ENCODE results near the gene FAM162A.

Gene FAM162A

GRCh38 chr3:122389197-122389596 is 5.2 kb downstream of the FAM162A start:
- DNase-seq, result no peak

- no peak for DNase-seq
These were observed 5.9 kb downstream of the FAM162A start for GRCh38 chr3:122389892-122390291.

GRCh38 chr3:122390665-122391064 is 6.7 kb downstream of the FAM162A start:
- DNase-seq, result peak; percentile 32

- no peak for DNase-seq
These were observed 7.9 kb downstream of the FAM162A start for GRCh38 chr3:122391681-122392446.

GRCh38 chr3:122392868-122393844 is 9.2 kb downstream of the FAM162A start:
- DNase-seq, result peak; percentile 48

- no peak for DNase-seq
These were observed 10.2 kb downstream of the FAM162A start for GRCh38 chr3:122394173-122394572.

GRCh38 chr3:122395582-122395981 is 11.6 kb downstream of the FAM162A start:
- no peak for DNase-seq

GRCh38 chr3:122396511-122396910 is 12.5 kb downstream of the FAM162A start:
- no peak for DNase-seq

GRCh38 chr3:122397201-122397600 is 13.2 kb downstream of the FAM162A start:
- no peak for DNase-seq

GRCh38 chr3:122398920-122399319 is 14.9 kb downstream of the FAM162A start:
- DNase-seq, result no peak

GRCh38 chr3:122403489-122403888 is 19.5 kb downstream of the FAM162A start:
- no peak for DNase-seq

- no peak for DNase-seq
These were observed 21.0 kb downstream of the FAM162A start for GRCh38 chr3:122405015-122405414.

GRCh38 chr3:122406198-122406597 is 22.2 kb downstream of the FAM162A start:
- DNase-seq, result no peak

- no peak for DNase-seq
These were observed 24.0 kb downstream of the FAM162A start for GRCh38 chr3:122407946-122408345.

GRCh38 chr3:122409446-122409845 is 25.5 kb downstream of the FAM162A start:
- DNase-seq, result no peak

- DNase-seq, result no peak
These were observed 26.1 kb downstream of the FAM162A start for GRCh38 chr3:122410111-122410510.

- no peak for DNase-seq
These were observed 26.7 kb downstream of the FAM162A start for GRCh38 chr3:122410639-122411038.

- DNase-seq, result no peak
These were observed 30.4 kb downstream of the FAM162A start for GRCh38 chr3:122414391-122414790.

- DNase-seq, result no peak
These were observed 31.2 kb downstream of the FAM162A start for GRCh38 chr3:122415104-122415744.

GRCh38 chr3:122415762-122416654 is 32.0 kb downstream of the FAM162A start, which contains the start of gene WDR5B:
Gene WDR5B, minus strand, starts transcription at chr3:122416062. Its CDS starts 534 bp downstream, at chr3:122415528.
- no peak for DNase-seq

GRCh38 chr3:122416966-122417365 is 33.0 kb downstream of the FAM162A start:
- no peak for DNase-seq

GRCh38 chr3:122421101-122421500 is 37.1 kb downstream of the FAM162A start:
- DNase-seq, result no peak

Data from NCI-H82 (cell line).